Endothelial cell (in vitro differentiated cells): ENCODE measurements around the gene AP4M1. TPM values are rescaled to one million over a fixed set of nuclear protein-coding genes. Genes with fewer than 3 reads are reported as not detected.

Experiments used
- DNase-seq: peaks from one replicate; pipeline ENCODE4 v3.0.0; 2021; ENCODE audit warnings: low spot score
- H3K27ac Mint-ChIP-seq: one replicate; pipeline ENCODE4 v1.8.0; 2021; ENCODE audit warnings: mixed read lengths, inconsistent platforms; ENCODE audit not compliant: unreplicated experiment
- H3K27me3 Mint-ChIP-seq: one replicate; pipeline ENCODE4 v1.8.0; 2021; ENCODE audit warnings: mild to moderate bottlenecking, moderate library complexity, mixed read lengths, inconsistent platforms; ENCODE audit not compliant: unreplicated experiment
- H3K36me3 Mint-ChIP-seq: one replicate; pipeline ENCODE4 v1.8.0; 2021; ENCODE audit warnings: mild to moderate bottlenecking, low read depth, mixed read lengths, inconsistent platforms; ENCODE audit not compliant: unreplicated experiment
- H3K4me1 Mint-ChIP-seq: one replicate; pipeline ENCODE4 v1.8.0; 2021; ENCODE audit warnings: mild to moderate bottlenecking, mixed read lengths, inconsistent platforms; ENCODE audit not compliant: unreplicated experiment
- H3K4me3 Mint-ChIP-seq: one replicate; pipeline ENCODE4 v1.8.0; 2021; ENCODE audit warnings: mild to moderate bottlenecking, mixed read lengths, inconsistent platforms; ENCODE audit not compliant: unreplicated experiment
- H3K9me3 Mint-ChIP-seq: one replicate; pipeline ENCODE4 v1.8.0; 2021; ENCODE audit warnings: mixed read lengths, inconsistent platforms; ENCODE audit not compliant: unreplicated experiment
- CTCF ChIP-seq: fragments of 200-600 bp; sonication (generic); IDR thresholded peaks from one replicate; pipeline ENCODE4 v1.5.0; 2021; ENCODE audit warnings: antibody characterized with exemption; ENCODE audit not compliant: unreplicated experiment
- microRNA-seq: library from miRNA; unstranded; fragments of <30 nt; microRNA quantifications from one replicate; pipeline ENCODE4, GENCODE V29; 2020; ENCODE audit not compliant: unreplicated experiment
- total RNA-seq: library from RNA; stranded (reverse); fragmentation: NEBNext Ultra II Directional; extraction: Animal tissue kit (Norgen Biotek cat#: 25700); gene quantifications from one replicate; pipeline ENCODE4 v1.2.1, GENCODE V29; 2021; ENCODE audit not compliant: unreplicated experiment

The AP4M1 gene
- total RNA-seq, 1 donor from 2014 or later = 17.8 TPM

GRCh38 chr7:100157069-100157333, 55.6 kb downstream of the AP4M1 start:
- no peak for DNase-seq
- H3K4me3 Mint-ChIP-seq = peak overlapping the region; percentile 84
- H3K36me3 Mint-ChIP-seq = peaks cover 21% of the 10 kb centered on the region
- H3K4me1 Mint-ChIP-seq = peaks cover 31% of the 10 kb centered on the region
- TF ChIP-seq CTCF = no peak
- H3K9me3 Mint-ChIP-seq = no peaks in the 10 kb centered on the region
- H3K27ac Mint-ChIP-seq = no peak overlapping the region
- H3K27me3 Mint-ChIP-seq = peaks cover 19% of the 10 kb centered on the region

GRCh38 chr7:100157334-100158228, 56.1 kb downstream of the AP4M1 start:
- Mint-ChIP-seq H3K27me3 (peaks cover 19% of the 10 kb centered on the region), H3K9me3 (no peaks in the 10 kb centered on the region), H3K4me3 (peak overlapping the region; percentile 84), H3K36me3 (peaks cover 16% of the 10 kb centered on the region), H3K4me1 (peaks cover 25% of the 10 kb centered on the region), H3K27ac (peak overlapping the region; percentile 38)
- TF ChIP-seq CTCF = no peak
- DNase-seq = peak; percentile 39

Small RNAs within 50 kb of the gene (microRNA-seq; reads per million reads assigned to microRNA genes)
- gene MIR106B = 3,109 reads per million, percentile 96 among the genes with 10 or more reads in this experiment
- gene MIR25 = 595 reads per million, percentile 91 among the genes with 10 or more reads in this experiment
- gene MIR4658 = not detected
- 8,269 reads per million, percentile 99 among the genes with 10 or more reads in this experiment for gene MIR93

Other genes starting within 250 kb of the AP4M1 start
- gene OR2AE1, start 224.6 kb upstream of the AP4M1 start, total RNA-seq = not detected
- gene TRIM4, start 182.1 kb upstream of the AP4M1 start, total RNA-seq = 5.8 TPM
- 1.8 TPM for gene GJC3, start 172.0 kb upstream of the AP4M1 start, total RNA-seq
- gene AZGP1, start 125.6 kb upstream of the AP4M1 start, total RNA-seq = not detected
- gene ZKSCAN1, start 86.0 kb upstream of the AP4M1 start, total RNA-seq = 63.1 TPM
- 18.5 TPM for gene ZSCAN21, start 51.9 kb upstream of the AP4M1 start, total RNA-seq
- gene ZNF3, start 19.9 kb upstream of the AP4M1 start, total RNA-seq = 47.7 TPM
- 82.4 TPM for gene COPS6, start 12.7 kb upstream of the AP4M1 start, total RNA-seq
- 119 TPM for gene MCM7, start 246 bp upstream of the AP4M1 start, total RNA-seq
- gene TAF6, start 17.7 kb downstream of the AP4M1 start, total RNA-seq = 71.8 TPM
- 28.3 TPM for gene CNPY4, start 18.0 kb downstream of the AP4M1 start, total RNA-seq
- gene MBLAC1, start 25.3 kb downstream of the AP4M1 start, total RNA-seq = 1.6 TPM
- gene LAMTOR4, start 47.3 kb downstream of the AP4M1 start, total RNA-seq = 68.6 TPM
- 30.2 TPM for gene TRAPPC14, start 57.1 kb downstream of the AP4M1 start, total RNA-seq
- gene GAL3ST4, start 67.0 kb downstream of the AP4M1 start, total RNA-seq = 4.4 TPM
- gene GPC2, start 75.7 kb downstream of the AP4M1 start, total RNA-seq = 27.2 TPM
- gene STAG3, start 76.3 kb downstream of the AP4M1 start, total RNA-seq = 1.9 TPM
- gene PVRIG, start 118.3 kb downstream of the AP4M1 start, total RNA-seq = not detected
- not detected for gene SPDYE3, start 206.1 kb downstream of the AP4M1 start, total RNA-seq